GM12878 (cell line): Measurements from ENCODE around the gene HRC. TPM values are rescaled to one million over a fixed set of nuclear protein-coding genes. Genes with fewer than 3 reads are reported as not detected.

Source experiments
- ATAC-seq: fragments of 200-7000 bp; cut with Tn5 transposase; 3 replicates; pipeline ENCODE4 v1.9.1; 2020; ENCODE audit warnings: mild to moderate bottlenecking, moderate library complexity
- BruUV-seq: library from RNA; stranded (reverse); fragments of 400-500 nt; replicated peaks from 2 replicates; lab custom pipeline; 2021; lab: Mats Ljungman, UMichigan
- CTCF ChIA-PET: fragments of 300-600 bp; sonication (Branson Sonifier 250); formaldehyde crosslinking; extraction: SDS; loops from one replicate; lab custom pipeline; 2021; ENCODE audit warnings: inconsistent platforms; lab: Yijun Ruan, JAX
- POLR2A ChIA-PET: fragments of 350-600 bp; formaldehyde crosslinking; extraction: SDS; loops from one replicate; lab custom pipeline; 2021; ENCODE audit warnings: inconsistent platforms; lab: Charles Lee
- RAD21 ChIA-PET: fragments of 300-600 bp; sonication (Branson Sonifier 250); formaldehyde crosslinking; loops from one replicate; lab custom pipeline; 2023; ENCODE audit warnings: antibody characterized with exemption; ENCODE audit not compliant: unreplicated experiment; lab: Charles Lee
- SMC1A ChIA-PET: fragments of 300-600 bp; sonication (Branson Sonifier 250); formaldehyde crosslinking; loops from one replicate; lab custom pipeline; 2023; ENCODE audit not compliant: unreplicated experiment, uncharacterized antibody; lab: Charles Lee
- DNase-seq: peaks from one replicate; pipeline ENCODE4 v3.0.0-alpha.2; 2011; ENCODE audit warnings: low read depth, low spot score
- FAIRE-seq: peaks from 3 replicates; lab custom pipeline; 2011; peaks lifted over from hg19 to GRCh38; lab: Jason Lieb, UNC
- H2AFZ ChIP-seq: 2 replicates; pipeline ENCODE4 v1.6.0; 2011; ENCODE audit warnings: low read depth, low read length, control low read depth; ENCODE audit not compliant: control insufficient read depth
- H3K27ac ChIP-seq: 2 replicates; pipeline ENCODE4 v1.5.1; 2011; ENCODE audit warnings: control low read depth; ENCODE audit not compliant: control insufficient read depth, insufficient read depth
- H3K27me3 ChIP-seq, 2 experiments: replicated peaks in 1 of 2; 2 replicates each; pipeline versions ENCODE4 v1.6.0 to v1.6.1; 2011; ENCODE audit warnings: low read length in 1 of 2; ENCODE audit not compliant: control insufficient read depth in 2 of 2, insufficient read depth in 2 of 2
- H3K36me3 ChIP-seq, 2 experiments: 2 replicates each; pipeline ENCODE4 v1.5.1; 2011; ENCODE audit warnings: low read length in 1 of 2; ENCODE audit not compliant: control insufficient read depth in 2 of 2, insufficient read depth in 2 of 2
- H3K4me1 ChIP-seq: 2 replicates; pipeline ENCODE4 v1.6.1; 2011; ENCODE audit warnings: mild to moderate bottlenecking, low read length, moderate library complexity, mixed read lengths; ENCODE audit not compliant: control insufficient read depth, insufficient read depth
- H3K4me2 ChIP-seq: 2 replicates; pipeline ENCODE4 v1.6.0; 2011; ENCODE audit warnings: control low read depth; ENCODE audit not compliant: control insufficient read depth, insufficient read depth
- H3K4me3 ChIP-seq: fragments of 200-600 bp; sonication (generic); 2 replicates; pipeline ENCODE4 v1.5.1; 2016
- H3K79me2 ChIP-seq: 2 replicates; pipeline ENCODE4 v1.6.0; 2011; ENCODE audit warnings: low read length; ENCODE audit not compliant: control insufficient read depth, insufficient read depth
- H3K9ac ChIP-seq: 2 replicates; pipeline ENCODE4 v1.8.0; 2011; ENCODE audit warnings: low read length, control low read depth, mixed read lengths; ENCODE audit not compliant: control insufficient read depth, insufficient read depth
- H3K9me3 ChIP-seq: replicated peaks from 3 replicates; pipeline ENCODE4 v1.5.1; 2011; ENCODE audit warnings: mild to moderate bottlenecking, low read length; ENCODE audit not compliant: control insufficient read depth, insufficient read depth
- H4K20me1 ChIP-seq: 2 replicates; pipeline ENCODE4 v1.6.0; 2011; ENCODE audit not compliant: control insufficient read depth, insufficient read depth
- BCL11A ChIP-seq: IDR thresholded peaks from 2 replicates; pipeline ENCODE4 v1.6.1; 2011; ENCODE audit warnings: low read depth, low read length
- E2F4 ChIP-seq: IDR thresholded peaks from 2 replicates; pipeline ENCODE4 v1.6.1; 2012; ENCODE audit warnings: low read depth, low read length, improper control_type of control experiment
- IKZF1 ChIP-seq: fragments of 450-650 bp; conservative IDR thresholded peaks from 2 replicates; pipeline ENCODE4 v1.6.1; 2017; ENCODE audit warnings: antibody characterized with exemption, mild to moderate bottlenecking
- RB1 ChIP-seq: fragments of 450-650 bp; formaldehyde crosslinking; IDR thresholded peaks from 2 replicates; pipeline ENCODE4 v1.6.1; 2017; ENCODE audit warnings: mild to moderate bottlenecking, borderline replicate concordance
- WGBS: methylation state at CpG from one replicate; pipeline ENCODE4 v1.1.6; 2016; ENCODE audit warnings: low lambda C conversion rate; ENCODE audit not compliant: insufficient replicate concordance, insufficient coverage; ENCODE audit errors: missing lambda C conversion rate; 5-methylcytosine and 5-hydroxymethylcytosine counted together
- in situ Hi-C: fragments of 300-500 bp; cut with MboI; formaldehyde crosslinking; loops from 9 replicates; pipeline ENCODE4 v1.14.3; 2018; ENCODE audit warnings: mixed read lengths
- intact Hi-C: fragments of 100-400 bp; cut with micrococcal nuclease; formaldehyde crosslinking; loops from one replicate; pipeline ENCODE4 v1.14.2; 2022; ENCODE audit not compliant: unreplicated experiment
- polyA plus RNA-seq, 11 experiments: library from polyadenylated mRNA; depleted of rRNA in 4 of 11; unstranded in 6 of 11; stranded (reverse) in 5 of 11; fragments of >200 nt; fragmentation: Nextera tagmentation in 4 of 11; fragmentation: Illumina TruSeq in 1 of 11; extraction: Ambion mirVana in 4 of 11; extraction: Trizol in 1 of 11; gene quantifications; 1 replicate in 1 of 11; 2 replicates in 10 of 11; pipeline versions ENCODE4 v1.2.1 to v1.2.3, GENCODE V29; 2011 to 2016; ENCODE audit warnings: inconsistent platforms in 2 of 11, missing spikeins in 2 of 11, low read depth in 1 of 11
- total RNA-seq, 4 experiments: library from RNA; depleted of rRNA in 3 of 4; stranded (reverse); fragments of >200 nt in 3 of 4; fragmentation: Illumina TruSeq in 1 of 4; extraction: Trizol in 1 of 4; gene quantifications; 2 replicates each; pipeline versions ENCODE4 v1.2.1 to v1.2.3, GENCODE V29; 2013 to 2021
- TF ChIP-seq, protein P1 (sequence below): fragments of 450-650 bp; formaldehyde crosslinking; IDR thresholded peaks from 2 replicates; pipeline ENCODE4 v1.5.0; 2022; ENCODE audit warnings: mild to moderate bottlenecking, missing genetic modification characterization
- TF ChIP-seq, protein P2 (sequence below): fragments of 450-650 bp; IDR thresholded peaks from 2 replicates; pipeline ENCODE4 v1.6.1; 2017; ENCODE audit warnings: mild to moderate bottlenecking, moderate library complexity

Gene HRC
- total and polyA plus RNA-seq, 10 of the 15 experiments (the other 5 are each of a cell fraction or from before 2014, with no cell fraction given): 0.10 TPM; not detected in 9

- Histone ChIP-seq H3K27me3 (no peaks in the 10 kb centered on the region), H3K4me1 (no peaks in the 10 kb centered on the region), H4K20me1 (no peaks in the 10 kb centered on the region), H3K9me3 (no peaks in the 10 kb centered on the region; the same call in 2 of the 3 replicates), H2AFZ (no peak overlapping the region), H3K4me3 (no peak overlapping the region), H3K4me2 (no peak overlapping the region), H3K9ac (no peak overlapping the region), H3K79me2 (no peaks in the 10 kb centered on the region), H3K36me3 (no peaks in the 10 kb centered on the region; a peak in 1 of 4 replicates), H3K27ac (no peak overlapping the region)
- FAIRE-seq (no peak), DNase-seq (no peak), ATAC-seq (no peak)
- in situ Hi-C loops (no loop called here), intact Hi-C loops (no loop called here)
- POLR2A ChIA-PET: no interaction called here
- TF ChIP-seq RB1: no peak
- SMC1A ChIA-PET: no interaction called here
- RAD21 ChIA-PET: interaction anchor here (0.6 kb wide), 1 partner anchor 332 kb away, joined by 3 read pairs; no protein-coding TSS in a partner anchor
- BruUV-seq: no TSS peak
- WGBS: 43% methylated on average over 10 of the region's 10 CpGs
- CTCF ChIA-PET: no interaction called here
These were observed 18.4 kb downstream of the HRC start for GRCh38 chr19:49136771-49137171.

- WGBS: 19% methylated on average over 5 of the region's 5 CpGs
- BruUV-seq: no TSS peak
- Histone ChIP-seq H3K36me3 (no peaks in the 10 kb centered on the region; a peak in 1 of 4 replicates), H3K4me3 (no peak overlapping the region), H3K27me3 (no peaks in the 10 kb centered on the region), H4K20me1 (no peaks in the 10 kb centered on the region), H3K4me2 (no peak overlapping the region), H3K4me1 (no peaks in the 10 kb centered on the region), H3K79me2 (no peaks in the 10 kb centered on the region), H2AFZ (no peak overlapping the region), H3K27ac (no peak overlapping the region), H3K9me3 (no peaks in the 10 kb centered on the region; the same call in 2 of the 3 replicates), H3K9ac (no peak overlapping the region)
- FAIRE-seq (no peak), DNase-seq (no peak), ATAC-seq (no peak)
- in situ Hi-C loops (no loop called here), intact Hi-C loops (no loop called here)
- ChIA-PET CTCF (no interaction called here), SMC1A (no interaction called here), RAD21 (no interaction called here), POLR2A (no interaction called here)
- TF ChIP-seq IKZF1 (no peak), BCL11A (no peak), E2F4 (no peak)
- TF ChIP-seq, protein P1, sequence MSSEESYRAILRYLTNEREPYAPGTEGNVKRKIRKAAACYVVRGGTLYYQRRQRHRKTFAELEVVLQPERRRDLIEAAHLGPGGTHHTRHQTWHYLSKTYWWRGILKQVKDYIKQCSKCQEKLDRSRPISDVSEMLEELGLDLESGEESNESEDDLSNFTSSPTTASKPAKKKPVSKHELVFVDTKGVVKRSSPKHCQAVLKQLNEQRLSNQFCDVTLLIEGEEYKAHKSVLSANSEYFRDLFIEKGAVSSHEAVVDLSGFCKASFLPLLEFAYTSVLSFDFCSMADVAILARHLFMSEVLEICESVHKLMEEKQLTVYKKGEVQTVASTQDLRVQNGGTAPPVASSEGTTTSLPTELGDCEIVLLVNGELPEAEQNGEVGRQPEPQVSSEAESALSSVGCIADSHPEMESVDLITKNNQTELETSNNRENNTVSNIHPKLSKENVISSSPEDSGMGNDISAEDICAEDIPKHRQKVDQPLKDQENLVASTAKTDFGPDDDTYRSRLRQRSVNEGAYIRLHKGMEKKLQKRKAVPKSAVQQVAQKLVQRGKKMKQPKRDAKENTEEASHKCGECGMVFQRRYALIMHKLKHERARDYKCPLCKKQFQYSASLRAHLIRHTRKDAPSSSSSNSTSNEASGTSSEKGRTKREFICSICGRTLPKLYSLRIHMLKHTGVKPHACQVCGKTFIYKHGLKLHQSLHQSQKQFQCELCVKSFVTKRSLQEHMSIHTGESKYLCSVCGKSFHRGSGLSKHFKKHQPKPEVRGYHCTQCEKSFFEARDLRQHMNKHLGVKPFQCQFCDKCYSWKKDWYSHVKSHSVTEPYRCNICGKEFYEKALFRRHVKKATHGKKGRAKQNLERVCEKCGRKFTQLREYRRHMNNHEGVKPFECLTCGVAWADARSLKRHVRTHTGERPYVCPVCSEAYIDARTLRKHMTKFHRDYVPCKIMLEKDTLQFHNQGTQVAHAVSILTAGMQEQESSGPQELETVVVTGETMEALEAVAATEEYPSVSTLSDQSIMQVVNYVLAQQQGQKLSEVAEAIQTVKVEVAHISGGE (CRISPR knock-in tag): no peak
- TF ChIP-seq, protein P2, sequence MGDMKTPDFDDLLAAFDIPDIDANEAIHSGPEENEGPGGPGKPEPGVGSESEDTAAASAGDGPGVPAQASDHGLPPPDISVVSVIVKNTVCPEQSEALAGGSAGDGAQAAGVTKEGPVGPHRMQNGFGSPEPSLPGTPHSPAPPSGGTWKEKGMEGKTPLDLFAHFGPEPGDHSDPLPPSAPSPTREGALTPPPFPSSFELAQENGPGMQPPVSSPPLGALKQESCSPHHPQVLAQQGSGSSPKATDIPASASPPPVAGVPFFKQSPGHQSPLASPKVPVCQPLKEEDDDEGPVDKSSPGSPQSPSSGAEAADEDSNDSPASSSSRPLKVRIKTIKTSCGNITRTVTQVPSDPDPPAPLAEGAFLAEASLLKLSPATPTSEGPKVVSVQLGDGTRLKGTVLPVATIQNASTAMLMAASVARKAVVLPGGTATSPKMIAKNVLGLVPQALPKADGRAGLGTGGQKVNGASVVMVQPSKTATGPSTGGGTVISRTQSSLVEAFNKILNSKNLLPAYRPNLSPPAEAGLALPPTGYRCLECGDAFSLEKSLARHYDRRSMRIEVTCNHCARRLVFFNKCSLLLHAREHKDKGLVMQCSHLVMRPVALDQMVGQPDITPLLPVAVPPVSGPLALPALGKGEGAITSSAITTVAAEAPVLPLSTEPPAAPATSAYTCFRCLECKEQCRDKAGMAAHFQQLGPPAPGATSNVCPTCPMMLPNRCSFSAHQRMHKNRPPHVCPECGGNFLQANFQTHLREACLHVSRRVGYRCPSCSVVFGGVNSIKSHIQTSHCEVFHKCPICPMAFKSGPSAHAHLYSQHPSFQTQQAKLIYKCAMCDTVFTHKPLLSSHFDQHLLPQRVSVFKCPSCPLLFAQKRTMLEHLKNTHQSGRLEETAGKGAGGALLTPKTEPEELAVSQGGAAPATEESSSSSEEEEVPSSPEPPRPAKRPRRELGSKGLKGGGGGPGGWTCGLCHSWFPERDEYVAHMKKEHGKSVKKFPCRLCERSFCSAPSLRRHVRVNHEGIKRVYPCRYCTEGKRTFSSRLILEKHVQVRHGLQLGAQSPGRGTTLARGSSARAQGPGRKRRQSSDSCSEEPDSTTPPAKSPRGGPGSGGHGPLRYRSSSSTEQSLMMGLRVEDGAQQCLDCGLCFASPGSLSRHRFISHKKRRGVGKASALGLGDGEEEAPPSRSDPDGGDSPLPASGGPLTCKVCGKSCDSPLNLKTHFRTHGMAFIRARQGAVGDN: no peak
These were observed 19.5 kb downstream of the HRC start for GRCh38 chr19:49135686-49136085.
